ENCODE data around the gene HOXD10. TPM values are rescaled to one million over a fixed set of nuclear protein-coding genes. Genes with fewer than 3 reads are reported as not detected.

Gene HOXD10
- total RNA-seq, 2 experiments from 2014 or later, result not detected

- no TSS peak for BruUV-seq (replicated peaks)
- Histone ChIP-seq H3K4me3 (ENCODE audit: low read depth, low read length, poor library complexity, severe bottlenecking) (no peak overlapping the region), H3K9me2 (ENCODE audit: insufficient read depth, low read length) (no peaks in the 10 kb centered on the region), H4K20me1 (ENCODE audit: insufficient read depth, low read length) (no peaks in the 10 kb centered on the region), H3K4me1 (ENCODE audit: insufficient read depth, low read length, poor library complexity, severe bottlenecking) (no peaks in the 10 kb centered on the region), H3K4me2 (ENCODE audit: low read length) (no peak overlapping the region), H3K27ac (ENCODE audit: low read depth, low read length, poor library complexity, severe bottlenecking) (no peak overlapping the region), H2AFZ (ENCODE audit: low read length) (no peak overlapping the region), H3K9me3 (ENCODE audit: low read length) (no peaks in the 10 kb centered on the region), H3K79me2 (ENCODE audit: insufficient read depth, low read depth, low read length) (no peaks in the 10 kb centered on the region), H3K36me3 (ENCODE audit: insufficient read depth, low read length) (no peaks in the 10 kb centered on the region)
- ChIA-PET POLR2A (no interaction called here), CTCF (ENCODE audit: unreplicated experiment) (no interaction called here)
- intact Hi-C loops (cut with micrococcal nuclease; ENCODE audit: unreplicated experiment), result no loop called here
- TF ChIP-seq EZH2phosphoT487 (IDR thresholded peaks at IDR 0.05; ENCODE audit: borderline replicate concordance, low read depth, low read length), result no peak
- TF ChIP-seq CTCF (conservative IDR thresholded peaks at IDR 0.05; ENCODE audit: low read length), result no peak
- DNase-seq (ENCODE audit: low spot score), result no peak
These were observed 36.0 kb downstream of the HOXD10 start for GRCh38 chr2:176152350-176153181.

- Histone ChIP-seq H3K36me3 (ENCODE audit: insufficient read depth, low read length) (no peaks in the 10 kb centered on the region), H3K4me3 (ENCODE audit: low read depth, low read length, poor library complexity, severe bottlenecking) (no peak overlapping the region), H3K9me2 (ENCODE audit: insufficient read depth, low read length) (no peaks in the 10 kb centered on the region), H2AFZ (ENCODE audit: low read length) (no peak overlapping the region), H3K9me3 (ENCODE audit: low read length) (no peaks in the 10 kb centered on the region), H3K79me2 (ENCODE audit: insufficient read depth, low read depth, low read length) (no peaks in the 10 kb centered on the region), H3K4me2 (ENCODE audit: low read length) (no peak overlapping the region), H3K4me1 (ENCODE audit: insufficient read depth, low read length, poor library complexity, severe bottlenecking) (no peaks in the 10 kb centered on the region), H3K27ac (ENCODE audit: low read depth, low read length, poor library complexity, severe bottlenecking) (no peak overlapping the region), H4K20me1 (ENCODE audit: insufficient read depth, low read length) (no peaks in the 10 kb centered on the region)
- no peak for DNase-seq (ENCODE audit: low spot score)
- TF ChIP-seq EZH2phosphoT487 (IDR thresholded peaks at IDR 0.05; ENCODE audit: borderline replicate concordance, low read depth, low read length), result no peak
- TF ChIP-seq CTCF (conservative IDR thresholded peaks at IDR 0.05; ENCODE audit: low read length), result no peak
- no TSS peak for BruUV-seq (replicated peaks)
- ChIA-PET CTCF (ENCODE audit: unreplicated experiment) (no interaction called here), POLR2A (interaction anchor here (1.3 kb wide), 1 partner anchor 10 kb away, joined by 3 read pairs; no protein-coding TSS in a partner anchor)
- intact Hi-C loops (cut with micrococcal nuclease; ENCODE audit: unreplicated experiment), result no loop called here
These were observed 38.1 kb downstream of the HOXD10 start for GRCh38 chr2:176154576-176155252.
